Esophagus squamous epithelium (tissue), 4 donors: ENCODE data around the gene TGFBR3.

ENCODE experiments used
- CTCF ChIP-seq, 6 experiments: fragments of 450-650 bp in 4 of 6; fragments of 200-600 bp in 2 of 6; sonication (generic) in 2 of 6; IDR thresholded peaks; one replicate each; pipeline ENCODE4 v1.5.1; 2016 to 2019; ENCODE audit warnings: antibody characterized with exemption in 6 of 6, mild to moderate bottlenecking in 4 of 6, moderate library complexity in 4 of 6
- POLR2A ChIP-seq, 4 donors: fragments of 450-650 bp; IDR thresholded peaks; one replicate each; pipeline ENCODE4 v1.6.1; 2017; ENCODE audit warnings: antibody characterized with exemption in 4 of 4, mild to moderate bottlenecking in 4 of 4, moderate library complexity in 3 of 4

DNA sequence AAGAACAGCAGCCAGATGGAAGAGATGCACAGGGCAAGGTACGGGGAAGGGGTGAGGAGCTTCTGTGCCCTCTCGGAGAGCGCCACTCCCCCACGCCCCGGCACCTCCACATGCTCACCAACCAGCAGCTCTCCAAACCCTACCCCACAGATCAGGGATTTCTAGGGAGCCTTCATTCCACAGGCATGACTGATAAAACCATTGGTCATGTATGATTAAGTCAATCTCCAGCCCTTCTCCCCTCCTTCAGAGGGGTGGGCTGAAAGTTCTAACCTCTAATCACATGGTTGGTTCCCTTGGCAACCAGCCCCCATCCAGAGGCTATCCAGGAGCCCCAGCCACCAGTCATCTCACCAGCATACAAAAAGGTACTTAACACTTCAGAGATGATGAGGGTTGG lies 144.7 kb downstream of the TGFBR3 start:
- TF ChIP-seq CTCF (IDR thresholded peaks at IDR 0.05) (no peak), POLR2A (IDR thresholded peaks at IDR 0.05) (no peak)
